Limb (tissue), 2 donors: Measurements from ENCODE around the gene TP53BP2.
"Not testable (repeated sequence)": the region's sequence is repeated elsewhere in the genome, so short reads cannot be mapped to it uniquely, and the experiment has no call there.

Source experiments
- DNase-seq, 2 donors: peaks; one replicate each; pipeline ENCODE4 v3.0.0-alpha.2; 2016; ENCODE audit errors: extremely low spot score in 2 of 2

Gene TP53BP2

GRCh38 chr1:223745731-223746130, 100.0 kb downstream of the TP53BP2 start:
- DNase-seq = no peak

- no peak for DNase-seq
Measured at GRCh38 chr1:223742856-223743517, 102.8 kb downstream of the TP53BP2 start.

GRCh38 chr1:223741861-223742260, 103.9 kb downstream of the TP53BP2 start:
- no peak for DNase-seq

GRCh38 chr1:223740038-223740736, 105.6 kb downstream of the TP53BP2 start:
- not testable (repeated sequence) for DNase-seq

- DNase-seq = peak in 1 of 2 donors; percentile 42
Measured at GRCh38 chr1:223739366-223740037, 106.2 kb downstream of the TP53BP2 start.

- peak in 1 of 2 donors; percentile 29 for DNase-seq
Measured at GRCh38 chr1:223738465-223739365, 107.0 kb downstream of the TP53BP2 start.

- DNase-seq = no peak
Measured at GRCh38 chr1:223737342-223737741, 108.4 kb downstream of the TP53BP2 start.

GRCh38 chr1:223736638-223737037, 109.1 kb downstream of the TP53BP2 start:
- DNase-seq = not testable (repeated sequence)

- no peak for DNase-seq
Measured at GRCh38 chr1:223733898-223734852, 111.6 kb downstream of the TP53BP2 start.

GRCh38 chr1:223732993-223733798, 112.6 kb downstream of the TP53BP2 start:
- DNase-seq = peak; percentile 63 to 65

- peak; percentile 58 to 71 for DNase-seq
Measured at GRCh38 chr1:223731133-223731770, 114.5 kb downstream of the TP53BP2 start.

- no peak for DNase-seq
Measured at GRCh38 chr1:223730479-223731132, 115.1 kb downstream of the TP53BP2 start.

- DNase-seq = no peak
Measured at GRCh38 chr1:223729906-223730305, 115.8 kb downstream of the TP53BP2 start.
